ENCODE results near the gene FBL. TPM values are rescaled to one million over a fixed set of nuclear protein-coding genes. Genes with fewer than 3 reads are reported as not detected.
"Not testable (repeated sequence)": the region's sequence is repeated elsewhere in the genome, so short reads cannot be mapped to it uniquely, and the experiment has no call there.

The FBL gene
- polyA plus RNA-seq (2012; rRNA removed) = 340 and 371 TPM in 2 replicates
- 248 and 314 TPM in 2 replicates for polyA plus RNA-seq (2012; cell fraction: cytosol; rRNA removed)
- 135 and 169 TPM in 2 replicates for polyA plus RNA-seq (2012; cell fraction: nucleus; rRNA removed)

DNA sequence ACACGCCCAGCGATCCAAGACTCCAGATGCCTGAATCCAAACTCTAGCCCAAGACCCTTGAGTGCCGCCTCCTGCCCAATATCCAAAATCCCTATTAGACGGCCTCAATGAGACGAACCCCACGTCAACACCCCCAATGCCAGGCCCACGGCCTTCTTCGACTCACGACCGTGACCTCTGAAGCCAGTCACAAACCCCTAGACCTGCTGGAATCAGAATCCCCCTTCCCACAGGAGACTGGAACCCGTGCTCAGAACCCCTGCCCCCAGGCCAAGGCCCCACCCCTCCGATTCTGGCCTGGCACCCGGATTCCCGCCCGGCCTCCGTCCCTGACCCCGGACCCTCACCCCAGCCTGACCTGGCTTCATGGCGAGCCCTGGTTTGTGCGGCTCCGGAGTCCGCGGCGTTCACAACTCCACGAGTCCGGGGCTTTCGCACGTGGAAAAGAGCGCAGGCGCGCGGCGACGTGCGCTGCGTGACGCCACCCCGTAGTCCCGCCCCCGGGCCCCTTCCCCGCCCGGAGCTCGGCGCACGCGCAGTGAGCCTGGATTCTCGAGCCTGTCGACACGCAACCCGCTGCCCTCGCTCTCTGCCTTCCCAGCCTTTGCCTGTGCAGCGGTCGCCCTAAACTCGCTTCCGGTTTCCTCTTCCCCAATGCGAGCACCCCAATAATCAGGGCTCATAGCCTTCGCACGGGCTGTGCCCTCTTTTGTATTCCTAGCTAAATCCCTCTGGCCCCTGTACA lies at the start of gene FBL:
Gene FBL (minus strand): TSS at position 447 of the 745 bp plus-strand sequence. CDS start 79 bp downstream, at position 368.
- DNase-seq = peak; percentile 98
- ChIA-PET POLR2A (interaction anchor here (0.7 to 1.3 kb wide), 4 partner anchors 13 to 410 kb away, joined by 3 to 7 read pairs (median 4); partner anchors contain the start of genes DYRK1B, PSMC4 and RPS16), CTCF (interaction anchor here (0.6 to 6.7 kb wide), 13 partner anchors 8 to 444 kb away, joined by 3 to 143 read pairs (median 3); partner anchors contain the start of genes DYRK1B, TTC9B and ZNF780B)
- H3K9ac ChIP-seq = peak within 1 kb of the TSS; percentile 86
- peak within 1 kb of the TSS; percentile 62 to 80 for H3K4me3 ChIP-seq (ENCODE audit: low read depth in 2 of 2, low read length in 1 of 2)
- WGBS (ENCODE audit: low lambda C conversion rate) = 2% methylated on average over 36 of the region's 57 CpGs
- H2AFZ ChIP-seq (ENCODE audit: low read depth) = peak within 1 kb of the TSS; percentile 100
- H3K27ac ChIP-seq (ENCODE audit: low read depth in 2 of 2, low read length in 1 of 2) = peak within 1 kb of the TSS; percentile 55 to 89; a peak in 3 of 4 replicates
- H3K79me2 ChIP-seq (ENCODE audit: insufficient read depth) = peaks cover 51% of the 10 kb centered on the region
- H3K9me3 ChIP-seq = no peaks in the 10 kb centered on the region
- peak; percentile 81 for TF ChIP-seq TAF1 (IDR thresholded peaks at IDR 0.05; ENCODE audit: borderline replicate concordance, low read depth, low read length)
- TF ChIP-seq YY1 (IDR thresholded peaks at IDR 0.05; ENCODE audit: low read depth) = 0 out of 2 replicates have a peak, but pooled peaks have one; percentile 24
- no peak for TF ChIP-seq SMC3 (IDR thresholded peaks at IDR 0.05; ENCODE audit: low read depth, low read length)
- peak; percentile 90 for TF ChIP-seq POLR2AphosphoS5 (IDR thresholded peaks at IDR 0.05; ENCODE audit: low read depth, low read length)
- no peak for TF ChIP-seq CHD2 (IDR thresholded peaks at IDR 0.05; ENCODE audit: low read length, partially characterized antibody)
- peak; percentile 65; the same call in 1 of the 2 replicates for TF ChIP-seq SIN3A (IDR thresholded peaks at IDR 0.05; ENCODE audit: borderline replicate concordance, low read depth, low read length)
- peak; percentile 87 for TF ChIP-seq NRF1 (IDR thresholded peaks at IDR 0.05; ENCODE audit: low read depth, low read length)
- peak; percentile 92 for TF ChIP-seq MAX (IDR thresholded peaks at IDR 0.05; ENCODE audit: low read depth)
- TF ChIP-seq MXI1 (IDR thresholded peaks at IDR 0.05; ENCODE audit: low read depth, low read length) = peak; percentile 99
- no peak for TF ChIP-seq PBX3 (IDR thresholded peaks at IDR 0.05)
- TF ChIP-seq RCOR1 (IDR thresholded peaks at IDR 0.05; ENCODE audit: low read length) = 0 out of 2 replicates have a peak, but pooled peaks have one; percentile 9
- TF ChIP-seq RAD21 (IDR thresholded peaks at IDR 0.05; ENCODE audit: low read length) = no peak
- H4K20me1 ChIP-seq (ENCODE audit: insufficient read depth) = peaks cover 14% of the 10 kb centered on the region
- H3K9me2 ChIP-seq = no peaks in the 10 kb centered on the region
- H3K4me1 ChIP-seq (ENCODE audit: control insufficient read depth in 1 of 2, insufficient read depth in 2 of 2, low read depth in 1 of 2, low read length in 1 of 2) = peaks cover 8 to 25% of the 10 kb centered on the region in 2 experiments; a peak in 2 of 4 replicates
- H3K36me3 ChIP-seq (replicated peaks in 1 of 2; ENCODE audit: control insufficient read depth in 1 of 2, insufficient read depth in 2 of 2, low read length in 1 of 2) = no peaks in the 10 kb centered on the region
- H3F3A ChIP-seq (replicated peaks; ENCODE audit: insufficient read depth) = no peaks in the 10 kb centered on the region
- H3K27me3 ChIP-seq (ENCODE audit: insufficient read depth) = no peaks in the 10 kb centered on the region
- peak within 1 kb of the TSS; percentile 94 for H3K4me2 ChIP-seq

- H3K9me2 ChIP-seq; H3K4me3 ChIP-seq (ENCODE audit: low read depth in 2 of 2, low read length in 1 of 2); CTCF ChIA-PET; POLR2A ChIA-PET; H3K36me3 ChIP-seq (replicated peaks in 1 of 2; ENCODE audit: control insufficient read depth in 1 of 2, insufficient read depth in 2 of 2, low read length in 1 of 2); H3K4me2 ChIP-seq; H4K20me1 ChIP-seq (ENCODE audit: insufficient read depth); H3K9me3 ChIP-seq; DNase-seq; H3K79me2 ChIP-seq (ENCODE audit: insufficient read depth); H2AFZ ChIP-seq (ENCODE audit: low read depth); H3K9ac ChIP-seq; H3K4me1 ChIP-seq (ENCODE audit: control insufficient read depth in 1 of 2, insufficient read depth in 2 of 2, low read depth in 1 of 2, low read length in 1 of 2); H3F3A ChIP-seq (replicated peaks; ENCODE audit: insufficient read depth); H3K27ac ChIP-seq (ENCODE audit: low read depth in 2 of 2, low read length in 1 of 2): not testable (repeated sequence)
- WGBS (ENCODE audit: low lambda C conversion rate) = 56% methylated on average over 10 of the region's 11 CpGs
- H3K27me3 ChIP-seq (ENCODE audit: insufficient read depth) = peaks cover 13% of the 10 kb centered on the region; the same call in 1 of the 2 replicates
Observed at GRCh38 chr19:39895096-39895495, 48.9 kb upstream of the FBL start.

DNA sequence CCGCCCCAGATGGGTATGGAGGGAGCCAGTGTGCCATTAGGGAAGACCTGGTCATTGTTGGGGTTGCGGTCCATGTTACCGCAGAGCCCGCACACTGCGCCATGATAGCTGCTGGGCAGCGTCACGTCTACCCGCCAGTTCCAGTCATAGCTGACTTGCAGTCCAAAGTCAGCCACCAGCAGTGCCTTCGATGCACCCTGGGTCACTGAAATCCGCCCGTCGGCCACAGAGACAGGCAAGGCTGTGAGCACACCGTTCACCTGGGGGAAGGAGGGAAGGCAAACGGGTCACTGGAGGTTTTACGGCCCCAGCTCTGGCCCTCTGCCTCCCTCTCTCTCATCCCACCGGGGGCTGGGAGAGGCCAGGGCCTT lies 48.0 kb upstream of the FBL start:
- POLR2A ChIA-PET; DNase-seq; H3K36me3 ChIP-seq (replicated peaks in 1 of 2; ENCODE audit: control insufficient read depth in 1 of 2, insufficient read depth in 2 of 2, low read length in 1 of 2); H3K4me3 ChIP-seq (ENCODE audit: low read depth in 2 of 2, low read length in 1 of 2); H3K9ac ChIP-seq; H4K20me1 ChIP-seq (ENCODE audit: insufficient read depth); H3K9me2 ChIP-seq; H3K9me3 ChIP-seq; H3K4me1 ChIP-seq (ENCODE audit: control insufficient read depth in 1 of 2, insufficient read depth in 2 of 2, low read depth in 1 of 2, low read length in 1 of 2); H3K4me2 ChIP-seq; H2AFZ ChIP-seq (ENCODE audit: low read depth); H3F3A ChIP-seq (replicated peaks; ENCODE audit: insufficient read depth); H3K27ac ChIP-seq (ENCODE audit: low read depth in 2 of 2, low read length in 1 of 2); CTCF ChIA-PET; H3K79me2 ChIP-seq (ENCODE audit: insufficient read depth): not testable (repeated sequence)
- no CpG with 5 or more reads among the region's 16 CpGs for WGBS (ENCODE audit: low lambda C conversion rate)
- H3K27me3 ChIP-seq (ENCODE audit: insufficient read depth) = peaks cover 13% of the 10 kb centered on the region; the same call in 1 of the 2 replicates

DNA sequence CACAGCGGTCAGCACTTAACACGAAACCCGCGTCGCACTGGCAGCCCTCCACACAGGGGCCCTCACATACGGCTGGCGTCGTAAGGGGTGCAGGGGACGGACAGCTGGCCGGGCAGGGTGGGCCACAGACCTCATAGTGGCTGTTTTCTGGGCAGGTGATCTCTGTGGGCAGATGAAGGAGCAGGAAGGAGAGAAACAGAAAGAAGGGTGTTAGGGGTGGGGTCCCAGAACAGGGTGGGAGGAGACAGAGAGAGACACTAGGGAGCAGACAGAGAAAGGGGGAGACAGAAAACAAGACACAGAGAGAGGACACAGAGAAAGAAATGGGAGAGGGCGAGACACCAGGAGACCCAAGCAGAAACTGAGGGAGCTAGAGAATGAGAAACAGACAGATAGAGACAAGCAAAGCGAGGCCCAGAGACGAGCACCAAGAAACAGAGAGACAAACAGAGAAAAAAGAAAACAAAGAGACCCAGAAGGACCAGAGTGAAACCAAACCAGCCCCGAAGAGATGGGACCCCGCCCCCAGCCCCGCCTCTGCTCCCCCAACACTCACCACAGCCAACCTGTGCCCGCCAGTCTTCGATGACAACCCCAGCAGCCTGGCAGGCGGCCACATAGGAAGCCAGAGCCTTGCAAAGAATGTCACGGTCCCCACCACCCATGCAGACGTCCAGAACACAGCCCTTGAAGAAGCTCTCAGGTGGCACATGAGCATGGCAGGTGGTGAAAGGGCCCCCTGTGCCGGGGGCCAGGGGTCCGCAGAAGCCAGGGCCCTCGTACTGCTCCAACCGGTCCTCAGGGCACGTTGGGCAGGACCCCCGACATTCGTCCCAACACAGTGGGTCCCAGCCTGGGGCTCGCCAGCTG lies 47.4 kb upstream of the FBL start:
- H3K9me2 ChIP-seq; H3K9me3 ChIP-seq; H3K36me3 ChIP-seq (replicated peaks in 1 of 2; ENCODE audit: control insufficient read depth in 1 of 2, insufficient read depth in 2 of 2, low read length in 1 of 2); H3K4me2 ChIP-seq; H3K79me2 ChIP-seq (ENCODE audit: insufficient read depth); H3K4me1 ChIP-seq (ENCODE audit: control insufficient read depth in 1 of 2, insufficient read depth in 2 of 2, low read depth in 1 of 2, low read length in 1 of 2); H3K27ac ChIP-seq (ENCODE audit: low read depth in 2 of 2, low read length in 1 of 2); H3K4me3 ChIP-seq (ENCODE audit: low read depth in 2 of 2, low read length in 1 of 2); POLR2A ChIA-PET; DNase-seq; H3F3A ChIP-seq (replicated peaks; ENCODE audit: insufficient read depth); H4K20me1 ChIP-seq (ENCODE audit: insufficient read depth); H3K9ac ChIP-seq; H2AFZ ChIP-seq (ENCODE audit: low read depth): not testable (repeated sequence)
- CTCF ChIA-PET = interaction anchor here (0.7 kb wide), 1 partner anchor 15 kb away, joined by 3 read pairs; no protein-coding TSS in a partner anchor
- H3K27me3 ChIP-seq (ENCODE audit: insufficient read depth) = peaks cover 13% of the 10 kb centered on the region; the same call in 1 of the 2 replicates
- 71% methylated on average over 21 of the region's 29 CpGs for WGBS (ENCODE audit: low lambda C conversion rate)
